Measurements from ENCODE around the gene PSMD9. TPM values are rescaled to one million over a fixed set of nuclear protein-coding genes. Genes with fewer than 3 reads are reported as not detected.
"Not testable (repeated sequence)": the region's sequence is repeated elsewhere in the genome, so short reads cannot be mapped to it uniquely, and the experiment has no call there.

PSMD9 gene
- total RNA-seq, 1 donor from 2014 or later: 58.0 TPM

- Mint-ChIP-seq H3K27ac (ENCODE audit: unreplicated experiment) (no peak overlapping the region), H3K36me3 (ENCODE audit: unreplicated experiment) (no peaks in the 10 kb centered on the region), H3K27me3 (ENCODE audit: unreplicated experiment) (no peaks in the 10 kb centered on the region), H3K4me3 (ENCODE audit: unreplicated experiment) (no peak overlapping the region), H3K9me3 (ENCODE audit: unreplicated experiment) (no peaks in the 10 kb centered on the region), H3K4me1 (ENCODE audit: unreplicated experiment) (peaks cover 21% of the 10 kb centered on the region)
- no peak for DNase-seq (ENCODE audit: extremely low spot score, unreplicated experiment)
- TF ChIP-seq, protein P1, sequence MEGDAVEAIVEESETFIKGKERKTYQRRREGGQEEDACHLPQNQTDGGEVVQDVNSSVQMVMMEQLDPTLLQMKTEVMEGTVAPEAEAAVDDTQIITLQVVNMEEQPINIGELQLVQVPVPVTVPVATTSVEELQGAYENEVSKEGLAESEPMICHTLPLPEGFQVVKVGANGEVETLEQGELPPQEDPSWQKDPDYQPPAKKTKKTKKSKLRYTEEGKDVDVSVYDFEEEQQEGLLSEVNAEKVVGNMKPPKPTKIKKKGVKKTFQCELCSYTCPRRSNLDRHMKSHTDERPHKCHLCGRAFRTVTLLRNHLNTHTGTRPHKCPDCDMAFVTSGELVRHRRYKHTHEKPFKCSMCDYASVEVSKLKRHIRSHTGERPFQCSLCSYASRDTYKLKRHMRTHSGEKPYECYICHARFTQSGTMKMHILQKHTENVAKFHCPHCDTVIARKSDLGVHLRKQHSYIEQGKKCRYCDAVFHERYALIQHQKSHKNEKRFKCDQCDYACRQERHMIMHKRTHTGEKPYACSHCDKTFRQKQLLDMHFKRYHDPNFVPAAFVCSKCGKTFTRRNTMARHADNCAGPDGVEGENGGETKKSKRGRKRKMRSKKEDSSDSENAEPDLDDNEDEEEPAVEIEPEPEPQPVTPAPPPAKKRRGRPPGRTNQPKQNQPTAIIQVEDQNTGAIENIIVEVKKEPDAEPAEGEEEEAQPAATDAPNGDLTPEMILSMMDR (IDR thresholded peaks at IDR 0.05): no peak
These were observed 30.3 kb upstream of the PSMD9 start for GRCh38 chr12:121858318-121858661.

DNA sequence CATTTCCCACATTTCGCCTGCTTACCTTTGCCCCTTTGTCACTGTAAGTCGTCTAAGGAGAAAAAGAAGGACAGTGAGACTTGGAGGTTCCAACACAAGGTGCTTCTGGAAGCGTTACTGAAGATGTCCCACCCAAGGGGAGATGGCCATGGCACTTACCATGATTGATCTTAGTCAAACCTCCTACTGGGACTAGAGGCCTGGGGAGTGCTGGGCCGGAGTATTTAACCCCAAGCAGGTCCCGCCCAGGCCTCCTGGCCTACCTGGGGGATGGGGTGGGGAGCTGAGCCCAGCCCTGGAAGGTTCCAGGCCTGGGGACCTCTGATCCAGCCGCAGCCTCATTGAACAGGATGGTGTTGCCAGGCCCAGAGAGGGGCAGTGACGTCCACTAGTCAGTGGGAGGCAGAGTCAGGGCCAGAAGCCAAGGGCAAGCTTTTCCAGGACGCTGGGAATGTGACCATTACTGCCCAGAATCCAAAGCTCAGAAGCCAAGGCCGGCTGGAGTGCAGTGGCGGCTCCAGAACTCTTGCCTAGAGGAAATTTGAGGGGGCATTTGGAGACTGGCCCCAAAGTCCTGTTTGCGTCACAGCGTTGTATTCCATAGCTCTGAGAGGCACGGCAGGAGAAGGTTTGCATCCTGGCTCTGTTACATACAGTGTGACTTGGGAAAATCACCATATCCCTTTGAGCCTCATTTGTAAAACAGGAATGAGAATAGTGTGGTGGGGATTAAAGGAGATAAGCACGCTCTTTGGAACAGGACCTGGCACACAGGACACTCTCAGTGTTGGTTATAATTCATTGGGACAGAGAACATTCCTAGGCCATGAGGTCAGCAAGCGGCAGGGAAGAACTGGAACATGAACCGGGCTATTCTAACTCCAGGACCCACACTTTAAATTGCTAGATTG lies 29.7 kb upstream of the PSMD9 start, which contains the start of gene HPD:
TSS of gene HPD (minus strand) at position 198 of the 911 bp plus-strand sequence. CDS start at position 162, 36 bp downstream.
- no peak within 1 kb of the TSS for H3K4me3 Mint-ChIP-seq (ENCODE audit: unreplicated experiment)
- H3K27me3 Mint-ChIP-seq (ENCODE audit: unreplicated experiment): no peaks in the 10 kb centered on the region
- no peaks in the 10 kb centered on the region for H3K36me3 Mint-ChIP-seq (ENCODE audit: unreplicated experiment)
- H3K9me3 Mint-ChIP-seq (ENCODE audit: unreplicated experiment): no peaks in the 10 kb centered on the region
- peaks cover 23% of the 10 kb centered on the region for H3K4me1 Mint-ChIP-seq (ENCODE audit: unreplicated experiment)
- no peak for DNase-seq (ENCODE audit: extremely low spot score, unreplicated experiment)
- TF ChIP-seq, protein P1 (IDR thresholded peaks at IDR 0.05): no peak
- no peak within 1 kb of the TSS for H3K27ac Mint-ChIP-seq (ENCODE audit: unreplicated experiment)

- Mint-ChIP-seq H3K27ac (ENCODE audit: unreplicated experiment) (no peak overlapping the region), H3K4me3 (ENCODE audit: unreplicated experiment) (no peak overlapping the region), H3K9me3 (ENCODE audit: unreplicated experiment) (no peaks in the 10 kb centered on the region), H3K27me3 (ENCODE audit: unreplicated experiment) (no peaks in the 10 kb centered on the region), H3K4me1 (ENCODE audit: unreplicated experiment) (peaks cover 23% of the 10 kb centered on the region), H3K36me3 (ENCODE audit: unreplicated experiment) (no peaks in the 10 kb centered on the region)
- TF ChIP-seq, protein P1 (IDR thresholded peaks at IDR 0.05): no peak
- DNase-seq (ENCODE audit: extremely low spot score, unreplicated experiment): no peak
These were observed 28.3 kb upstream of the PSMD9 start for GRCh38 chr12:121860257-121860656.

- DNase-seq (ENCODE audit: extremely low spot score, unreplicated experiment); H3K27ac Mint-ChIP-seq (ENCODE audit: unreplicated experiment); H3K9me3 Mint-ChIP-seq (ENCODE audit: unreplicated experiment); H3K27me3 Mint-ChIP-seq (ENCODE audit: unreplicated experiment); H3K4me3 Mint-ChIP-seq (ENCODE audit: unreplicated experiment); H3K36me3 Mint-ChIP-seq (ENCODE audit: unreplicated experiment): not testable (repeated sequence)
- H3K4me1 Mint-ChIP-seq (ENCODE audit: unreplicated experiment): peaks cover 23% of the 10 kb centered on the region
These were observed 27.9 kb upstream of the PSMD9 start for GRCh38 chr12:121860699-121861098.

- Mint-ChIP-seq H3K27ac (ENCODE audit: unreplicated experiment) (peak overlapping the region; percentile 44), H3K9me3 (ENCODE audit: unreplicated experiment) (no peaks in the 10 kb centered on the region), H3K27me3 (ENCODE audit: unreplicated experiment) (no peaks in the 10 kb centered on the region), H3K36me3 (ENCODE audit: unreplicated experiment) (no peaks in the 10 kb centered on the region), H3K4me3 (ENCODE audit: unreplicated experiment) (peak overlapping the region; percentile 57), H3K4me1 (ENCODE audit: unreplicated experiment) (peaks cover 21% of the 10 kb centered on the region)
- TF ChIP-seq, protein P1 (IDR thresholded peaks at IDR 0.05): no peak
- no peak for DNase-seq (ENCODE audit: extremely low spot score, unreplicated experiment)
These were observed 26.8 kb upstream of the PSMD9 start for GRCh38 chr12:121861636-121862254.
